ENCODE measurements around the gene KRT4.

DNA sequence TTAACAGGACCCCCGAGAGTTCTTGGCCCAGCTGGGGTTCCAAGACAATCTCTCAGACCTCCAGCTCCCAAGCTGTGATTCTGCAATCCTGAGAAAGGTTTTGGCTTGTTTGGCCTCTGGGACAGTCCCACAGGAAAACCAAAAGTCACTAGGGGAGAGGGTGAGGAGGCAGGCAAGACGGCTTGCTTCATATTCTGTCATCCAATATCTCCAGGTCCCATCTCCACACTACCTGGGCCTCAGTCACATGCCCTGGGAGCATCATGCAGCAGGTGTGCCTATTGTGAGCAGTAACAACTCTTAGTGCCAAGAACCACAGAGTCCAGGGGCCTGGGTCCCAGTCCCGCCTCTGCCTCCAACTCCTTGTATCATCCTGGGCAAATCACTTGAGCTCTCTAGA is 18.5 kb upstream of the KRT4 start:
- TF ChIP-seq, protein P1, sequence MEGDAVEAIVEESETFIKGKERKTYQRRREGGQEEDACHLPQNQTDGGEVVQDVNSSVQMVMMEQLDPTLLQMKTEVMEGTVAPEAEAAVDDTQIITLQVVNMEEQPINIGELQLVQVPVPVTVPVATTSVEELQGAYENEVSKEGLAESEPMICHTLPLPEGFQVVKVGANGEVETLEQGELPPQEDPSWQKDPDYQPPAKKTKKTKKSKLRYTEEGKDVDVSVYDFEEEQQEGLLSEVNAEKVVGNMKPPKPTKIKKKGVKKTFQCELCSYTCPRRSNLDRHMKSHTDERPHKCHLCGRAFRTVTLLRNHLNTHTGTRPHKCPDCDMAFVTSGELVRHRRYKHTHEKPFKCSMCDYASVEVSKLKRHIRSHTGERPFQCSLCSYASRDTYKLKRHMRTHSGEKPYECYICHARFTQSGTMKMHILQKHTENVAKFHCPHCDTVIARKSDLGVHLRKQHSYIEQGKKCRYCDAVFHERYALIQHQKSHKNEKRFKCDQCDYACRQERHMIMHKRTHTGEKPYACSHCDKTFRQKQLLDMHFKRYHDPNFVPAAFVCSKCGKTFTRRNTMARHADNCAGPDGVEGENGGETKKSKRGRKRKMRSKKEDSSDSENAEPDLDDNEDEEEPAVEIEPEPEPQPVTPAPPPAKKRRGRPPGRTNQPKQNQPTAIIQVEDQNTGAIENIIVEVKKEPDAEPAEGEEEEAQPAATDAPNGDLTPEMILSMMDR (IDR thresholded peaks at IDR 0.05) = no peak
- TF ChIP-seq POLR2A (IDR thresholded peaks at IDR 0.05) = no peak
